ENCODE measurements around the gene KCNJ1.

The KCNJ1 gene

GRCh38 chr11:128856241-128856640 is 10.9 kb downstream of the KCNJ1 start:
- peaks cover 16% of the 10 kb centered on the region for H3K4me1 ChIP-seq
- no peaks in the 10 kb centered on the region for H3K27me3 ChIP-seq
- TF ChIP-seq Cebpa-rat (IDR thresholded peaks at IDR 0.05): no peak

GRCh38 chr11:128854841-128855240 is 12.3 kb downstream of the KCNJ1 start:
- peaks cover 2% of the 10 kb centered on the region for H3K4me1 ChIP-seq
- H3K36me3 ChIP-seq: no peaks in the 10 kb centered on the region
- no peaks in the 10 kb centered on the region for H4K20me1 ChIP-seq
- no peak overlapping the region for H3K27ac ChIP-seq
- no peaks in the 10 kb centered on the region for H3K27me3 ChIP-seq
- no peak overlapping the region for H3K4me3 ChIP-seq
- H3K4me2 ChIP-seq: no peak overlapping the region
- H3K9ac ChIP-seq: no peak overlapping the region
- TF ChIP-seq Cebpa-rat (IDR thresholded peaks at IDR 0.05): no peak
- no peaks in the 10 kb centered on the region for H3K9me3 ChIP-seq

More at GRCh38 chr11:128856241-128856640, 10.9 kb downstream of the KCNJ1 start:
- H3K9ac ChIP-seq: no peak overlapping the region
- no peaks in the 10 kb centered on the region for H3K36me3 ChIP-seq
- H4K20me1 ChIP-seq: no peaks in the 10 kb centered on the region
- H3K4me2 ChIP-seq: no peak overlapping the region
- H3K27ac ChIP-seq: no peak overlapping the region
- H3K4me3 ChIP-seq: no peak overlapping the region
- H3K9me3 ChIP-seq: no peaks in the 10 kb centered on the region

- TF ChIP-seq Cebpa-rat (IDR thresholded peaks at IDR 0.05): no peak
- Histone ChIP-seq H3K4me1 (no peaks in the 10 kb centered on the region), H3K36me3 (no peaks in the 10 kb centered on the region), H3K4me3 (no peak overlapping the region), H3K9ac (no peak overlapping the region), H4K20me1 (no peaks in the 10 kb centered on the region), H3K4me2 (no peak overlapping the region), H3K9me3 (no peaks in the 10 kb centered on the region), H3K27me3 (no peaks in the 10 kb centered on the region), H3K27ac (no peak overlapping the region)
Observed at GRCh38 chr11:128853559-128853958, 13.5 kb downstream of the KCNJ1 start.

- Histone ChIP-seq H3K27me3 (no peaks in the 10 kb centered on the region), H3K36me3 (no peaks in the 10 kb centered on the region), H3K4me2 (no peak overlapping the region), H4K20me1 (no peaks in the 10 kb centered on the region), H3K9ac (no peak overlapping the region), H3K27ac (no peak overlapping the region), H3K4me1 (no peaks in the 10 kb centered on the region), H3K4me3 (no peak overlapping the region), H3K9me3 (no peaks in the 10 kb centered on the region)
- no peak for TF ChIP-seq Cebpa-rat (IDR thresholded peaks at IDR 0.05)
Observed at GRCh38 chr11:128852327-128853023, 14.6 kb downstream of the KCNJ1 start.

GRCh38 chr11:128848815-128849455 is 18.2 kb downstream of the KCNJ1 start:
- Histone ChIP-seq H3K9me3 (no peaks in the 10 kb centered on the region), H3K9ac (no peak overlapping the region), H3K4me3 (no peak overlapping the region), H3K4me1 (peaks cover 19% of the 10 kb centered on the region), H3K36me3 (no peaks in the 10 kb centered on the region), H4K20me1 (no peaks in the 10 kb centered on the region), H3K27ac (no peak overlapping the region), H3K27me3 (no peaks in the 10 kb centered on the region), H3K4me2 (no peak overlapping the region)
- no peak for TF ChIP-seq Cebpa-rat (IDR thresholded peaks at IDR 0.05)

- H4K20me1 ChIP-seq: no peaks in the 10 kb centered on the region
- no peak overlapping the region for H3K27ac ChIP-seq
- no peaks in the 10 kb centered on the region for H3K27me3 ChIP-seq
- no peak for TF ChIP-seq Cebpa-rat (IDR thresholded peaks at IDR 0.05)
- H3K4me3 ChIP-seq: no peak overlapping the region
- H3K4me2 ChIP-seq: no peak overlapping the region
- peaks cover 39% of the 10 kb centered on the region for H3K4me1 ChIP-seq
- no peak overlapping the region for H3K9ac ChIP-seq
- no peaks in the 10 kb centered on the region for H3K36me3 ChIP-seq
- H3K9me3 ChIP-seq: no peaks in the 10 kb centered on the region
Observed at GRCh38 chr11:128846985-128847384, 20.1 kb downstream of the KCNJ1 start.

GRCh38 chr11:128845334-128845780 is 21.7 kb downstream of the KCNJ1 start:
- no peak for TF ChIP-seq Cebpa-rat (IDR thresholded peaks at IDR 0.05)
- H3K4me1 ChIP-seq: peaks cover 53% of the 10 kb centered on the region

GRCh38 chr11:128843198-128843785 is 23.8 kb downstream of the KCNJ1 start:
- Histone ChIP-seq H3K36me3 (no peaks in the 10 kb centered on the region), H3K27ac (no peak overlapping the region), H3K4me1 (peaks cover 60% of the 10 kb centered on the region), H3K9me3 (no peaks in the 10 kb centered on the region), H4K20me1 (no peaks in the 10 kb centered on the region), H3K4me3 (no peak overlapping the region), H3K27me3 (no peaks in the 10 kb centered on the region), H3K4me2 (peak overlapping the region; percentile 70), H3K9ac (no peak overlapping the region)
- TF ChIP-seq Cebpa-rat (IDR thresholded peaks at IDR 0.05): no peak

More at GRCh38 chr11:128845334-128845780, 21.7 kb downstream of the KCNJ1 start:
- Histone ChIP-seq H3K4me3 (no peak overlapping the region), H3K27me3 (no peaks in the 10 kb centered on the region), H3K4me2 (peak overlapping the region; percentile 53), H3K36me3 (no peaks in the 10 kb centered on the region), H3K9me3 (no peaks in the 10 kb centered on the region), H4K20me1 (no peaks in the 10 kb centered on the region), H3K9ac (no peak overlapping the region), H3K27ac (0 out of 2 replicates have a peak overlapping the region, but pooled peaks have one; percentile 14)

GRCh38 chr11:128841461-128842072 is 25.5 kb downstream of the KCNJ1 start:
- Histone ChIP-seq H3K9me3 (no peaks in the 10 kb centered on the region), H3K4me1 (peaks cover 73% of the 10 kb centered on the region), H3K4me3 (no peak overlapping the region), H3K9ac (no peak overlapping the region), H3K27me3 (no peaks in the 10 kb centered on the region), H3K4me2 (peak overlapping the region; percentile 70), H3K36me3 (no peaks in the 10 kb centered on the region), H4K20me1 (no peaks in the 10 kb centered on the region), H3K27ac (0 out of 2 replicates have a peak overlapping the region, but pooled peaks have one; percentile 36)
- TF ChIP-seq Cebpa-rat (IDR thresholded peaks at IDR 0.05): no peak

Measured in BLaER1 (cell line).